22Rv1 (cell line): Measurements from ENCODE around the gene ASB15.

ENCODE experiments used
- CTCF ChIP-seq: fragments of 450-650 bp; IDR thresholded peaks from 2 replicates; pipeline ENCODE4 v1.5.1; 2017; ENCODE audit warnings: mild to moderate bottlenecking
- ZFX ChIP-seq: fragments of 450-650 bp; IDR thresholded peaks from 2 replicates; pipeline ENCODE4 v1.6.1; 2017; ENCODE audit warnings: antibody characterized with exemption, borderline replicate concordance

DNA sequence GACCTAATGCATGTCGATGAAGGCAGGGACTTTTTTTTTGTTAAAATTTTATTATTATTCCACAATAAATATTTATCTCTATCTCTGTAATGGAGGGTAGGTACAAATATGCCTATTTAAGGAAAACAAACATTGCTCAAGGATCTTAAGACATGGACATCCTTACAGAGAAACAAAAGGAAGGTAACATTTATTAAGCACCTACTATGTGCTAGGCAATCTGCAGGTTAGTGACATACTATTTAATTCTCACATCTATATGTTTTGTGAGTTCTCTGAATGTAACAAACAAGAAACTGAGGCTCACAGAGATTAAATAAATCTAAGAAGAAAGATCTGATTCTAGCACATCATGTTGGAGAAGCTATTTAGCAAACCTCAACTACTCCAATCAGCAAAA lies 86.1 kb downstream of the ASB15 start:
- no peak for TF ChIP-seq CTCF
- no peak for TF ChIP-seq ZFX
